HG02870 (cell line): ENCODE results near the gene RNF168.
"Not testable (repeated sequence)": the region's sequence is repeated elsewhere in the genome, so short reads cannot be mapped to it uniquely, and the experiment has no call there.

ENCODE experiments used
- ATAC-seq: cut with Tn5 transposase; IDR thresholded peaks from one replicate; pipeline ENCODE4 v1.9.1; 2021; ENCODE audit warnings: mild to moderate bottlenecking, moderate library complexity; ENCODE audit not compliant: unreplicated experiment

The RNF168 gene

GRCh38 chr3:196470182-196470581, 33.4 kb downstream of the RNF168 start:
- ATAC-seq: not testable (repeated sequence)

- no peak for ATAC-seq
Measured at GRCh38 chr3:196463804-196464203, 39.8 kb downstream of the RNF168 start.

- no peak for ATAC-seq
Measured at GRCh38 chr3:196463478-196463756, 40.2 kb downstream of the RNF168 start.

- ATAC-seq: not testable (repeated sequence)
Measured at GRCh38 chr3:196462680-196463477, 40.7 kb downstream of the RNF168 start.

- no peak for ATAC-seq
Measured at GRCh38 chr3:196458063-196458462, 45.5 kb downstream of the RNF168 start.

GRCh38 chr3:196457470-196457869, 46.1 kb downstream of the RNF168 start:
- ATAC-seq: not testable (repeated sequence)

- no peak for ATAC-seq
Measured at GRCh38 chr3:196454935-196455334, 48.6 kb downstream of the RNF168 start.

- ATAC-seq: not testable (repeated sequence)
Measured at GRCh38 chr3:196445391-196445790, 58.2 kb downstream of the RNF168 start.

GRCh38 chr3:196444500-196444894, 59.1 kb downstream of the RNF168 start:
- ATAC-seq: no peak

- peak; percentile 31 for ATAC-seq
Measured at GRCh38 chr3:196440696-196441095, 62.9 kb downstream of the RNF168 start.

- peak; percentile 51 for ATAC-seq
Measured at GRCh38 chr3:196440041-196440537, 63.5 kb downstream of the RNF168 start.

GRCh38 chr3:196432137-196432879, 71.3 kb downstream of the RNF168 start, which contains the start of gene UBXN7:
TSS of gene UBXN7 (minus strand) at chr3:196432427. CDS start at chr3:196432399, 28 bp downstream.
- ATAC-seq: peak; percentile 77

GRCh38 chr3:196431181-196432136, 72.1 kb downstream of the RNF168 start:
- peak; percentile 29 for ATAC-seq

- no peak for ATAC-seq
Measured at GRCh38 chr3:196428041-196428440, 75.5 kb downstream of the RNF168 start.

- ATAC-seq: not testable (repeated sequence)
Measured at GRCh38 chr3:196424421-196424820, 79.1 kb downstream of the RNF168 start.

GRCh38 chr3:196423044-196423781, 80.4 kb downstream of the RNF168 start:
- ATAC-seq: no peak

GRCh38 chr3:196421668-196422067, 81.9 kb downstream of the RNF168 start:
- ATAC-seq: not testable (repeated sequence)

GRCh38 chr3:196419386-196419785, 84.2 kb downstream of the RNF168 start:
- ATAC-seq: no peak
